ENCODE results near the gene AAMP. TPM values are rescaled to one million over a fixed set of nuclear protein-coding genes. Genes with fewer than 3 reads are reported as not detected.
"Not testable (repeated sequence)": the region's sequence is repeated elsewhere in the genome, so short reads cannot be mapped to it uniquely, and the experiment has no call there.

Gene AAMP
- polyA plus RNA-seq: 100 to 1,000 TPM in 2 of 3 donors, 10 to 100 TPM in 1; 64.6 to 142 (median 105) TPM

- H3K27ac ChIP-seq (ENCODE audit: low read depth, low read length): no peak within 1 kb of the TSS
- WGBS, 3 donors: 0 to 1% (median 0%) methylated on average over 61 to 64 of the region's 64 CpGs
These were observed at the start of gene AAMP, which contains the start of gene PNKD for GRCh38 chr2:218269900-218270720. AAMP (minus strand) TSS chr2:218270137; CDS start chr2:218270086, 51 bp downstream. PNKD (plus strand) TSS chr2:218270519; CDS start chr2:218270536, 17 bp downstream.

GRCh38 chr2:218318241-218318640 lies 48.3 kb upstream of the AAMP start:
- H3K27ac ChIP-seq (ENCODE audit: low read depth, low read length): no peak overlapping the region
- WGBS, 3 donors: 82 to 90% (median 82%) methylated on average over 7 of the region's 7 CpGs

GRCh38 chr2:218317835-218318234 lies 47.9 kb upstream of the AAMP start:
- WGBS, 3 donors: 78 to 86% (median 80%) methylated on average over 4 of the region's 4 CpGs
- H3K27ac ChIP-seq (ENCODE audit: low read depth, low read length): no peak overlapping the region

GRCh38 chr2:218317303-218317630 lies 47.3 kb upstream of the AAMP start:
- WGBS, 3 donors: 73 to 91% (median 81%) methylated on average over 1 of the region's 1 CpG
- no peak overlapping the region for H3K27ac ChIP-seq (ENCODE audit: low read depth, low read length)

- H3K27ac ChIP-seq (ENCODE audit: low read depth, low read length): no peak overlapping the region
- 83 to 91% (median 84%) methylated on average over 8 of the region's 8 CpGs for WGBS, 3 donors
These were observed 45.5 kb upstream of the AAMP start for GRCh38 chr2:218315397-218315796.

- not testable (repeated sequence) for H3K27ac ChIP-seq (ENCODE audit: low read depth, low read length)
- WGBS, 3 donors: 84 to 96% (median 95%) methylated on average over 4 of the region's 4 CpGs
These were observed 44.8 kb upstream of the AAMP start for GRCh38 chr2:218314764-218315163.

- 79 to 86% (median 84%) methylated on average over 1 of the region's 1 CpG for WGBS, 3 donors
- no peak overlapping the region for H3K27ac ChIP-seq (ENCODE audit: low read depth, low read length)
These were observed 43.4 kb upstream of the AAMP start for GRCh38 chr2:218313356-218313755.

GRCh38 chr2:218312267-218312756 lies 42.4 kb upstream of the AAMP start:
- 35 to 54% (median 54%) methylated on average over 2 of the region's 2 CpGs for WGBS, 3 donors

GRCh38 chr2:218311541-218312266 lies 41.8 kb upstream of the AAMP start:
- 36 to 83% (median 79%) methylated on average over 11 of the region's 11 CpGs for WGBS, 3 donors
- not testable (repeated sequence) for H3K27ac ChIP-seq (ENCODE audit: low read depth, low read length)

More at GRCh38 chr2:218312267-218312756, 42.4 kb upstream of the AAMP start:
- H3K27ac ChIP-seq (ENCODE audit: low read depth, low read length): no peak overlapping the region

GRCh38 chr2:218310853-218311540 lies 41.1 kb upstream of the AAMP start:
- 38 to 84% (median 83%) methylated on average over 11 of the region's 11 CpGs for WGBS, 3 donors
- H3K27ac ChIP-seq (ENCODE audit: low read depth, low read length): no peak overlapping the region

- WGBS, 3 donors: 83 to 94% (median 92%) methylated on average over 6 of the region's 6 CpGs
- H3K27ac ChIP-seq (ENCODE audit: low read depth, low read length): no peak overlapping the region
These were observed 37.6 kb upstream of the AAMP start for GRCh38 chr2:218307415-218308090.

GRCh38 chr2:218306184-218306920 lies 36.4 kb upstream of the AAMP start:
- 75 to 91% (median 89%) methylated on average over 9 of the region's 9 CpGs for WGBS, 3 donors
- no peak overlapping the region for H3K27ac ChIP-seq (ENCODE audit: low read depth, low read length)

GRCh38 chr2:218305383-218305782 lies 35.4 kb upstream of the AAMP start:
- 75 to 79% (median 78%) methylated on average over 5 of the region's 5 CpGs for WGBS, 3 donors
- no peak overlapping the region for H3K27ac ChIP-seq (ENCODE audit: low read depth, low read length)

GRCh38 chr2:218301176-218301819 lies 31.4 kb upstream of the AAMP start:
- 7 to 11% (median 9%) methylated on average over 9 of the region's 9 CpGs for WGBS, 3 donors
- H3K27ac ChIP-seq (ENCODE audit: low read depth, low read length): no peak overlapping the region

- 79 to 91% (median 81%) methylated on average over 4 of the region's 4 CpGs for WGBS, 3 donors
- no peak overlapping the region for H3K27ac ChIP-seq (ENCODE audit: low read depth, low read length)
These were observed 30.2 kb upstream of the AAMP start for GRCh38 chr2:218300141-218300540.

GRCh38 chr2:218298314-218298875 lies 28.5 kb upstream of the AAMP start:
- H3K27ac ChIP-seq (ENCODE audit: low read depth, low read length): no peak overlapping the region
- 64 to 87% (median 84%) methylated on average over 6 of the region's 6 CpGs for WGBS, 3 donors

GRCh38 chr2:218296847-218297246 lies 26.9 kb upstream of the AAMP start:
- H3K27ac ChIP-seq (ENCODE audit: low read depth, low read length): no peak overlapping the region
- WGBS, 3 donors: 77 to 93% (median 90%) methylated on average over 7 of the region's 7 CpGs
